K562 (cell line): ENCODE data around the gene MPC2. TPM values are rescaled to one million over a fixed set of nuclear protein-coding genes. Genes with fewer than 3 reads are reported as not detected.
A peak's percentile ranks its signal among the peaks of the same experiment; 100 is the strongest.

Source experiments
- CBFB ChIP-seq: sonication (generic); formaldehyde crosslinking; IDR thresholded peaks from 2 replicates; pipeline ENCODE4 v1.4.0; 2020; ENCODE audit warnings: mild to moderate bottlenecking, missing genetic modification reagents
- HOXB6 ChIP-seq: fragments of 250-450 bp; sonication (Bioruptor Pico); IDR thresholded peaks from 2 replicates; pipeline ENCODE4 v1.5.1; 2022; ENCODE audit warnings: mild to moderate bottlenecking, borderline replicate concordance
- KAT8 ChIP-seq: fragments of 450-650 bp; IDR thresholded peaks from 2 replicates; pipeline ENCODE4 v1.6.1; 2016; ENCODE audit warnings: low read depth, mild to moderate bottlenecking
- PHF21A ChIP-seq: fragments of 450-650 bp; IDR thresholded peaks from 2 replicates; pipeline ENCODE4 v1.6.1; 2017; ENCODE audit warnings: low read depth, borderline replicate concordance
- PYGO2 ChIP-seq: fragments of 450-650 bp; IDR thresholded peaks from 2 replicates; pipeline ENCODE4 v1.6.1; 2016; ENCODE audit warnings: mild to moderate bottlenecking, missing genetic modification characterization, moderate library complexity, missing compliant biosample characterization
- RBM22 ChIP-seq: fragments of 200-400 bp; formaldehyde crosslinking; IDR thresholded peaks from 2 replicates; pipeline ENCODE4 v1.6.1; 2018; ENCODE audit warnings: low read length, low read depth; ENCODE audit not compliant: poor library complexity, severe bottlenecking
- SFPQ ChIP-seq: fragments of 200-400 bp; formaldehyde crosslinking; IDR thresholded peaks from 2 replicates; pipeline ENCODE4 v1.6.1; 2017; ENCODE audit warnings: mild to moderate bottlenecking, low read depth, low read length, moderate library complexity
- SIN3A ChIP-seq, 2 experiments: fragments of 150-350 bp in 1 of 2; IDR thresholded peaks; 2 replicates each; pipeline ENCODE4 v1.6.1; 2011 to 2016; ENCODE audit warnings: borderline replicate concordance in 2 of 2, low read depth in 2 of 2, low read length in 2 of 2, mild to moderate bottlenecking in 2 of 2, moderate library complexity in 2 of 2; ENCODE audit not compliant: control insufficient read depth in 1 of 2
- XRCC4 ChIP-seq: IDR thresholded peaks from one replicate; pipeline ENCODE4 v1.6.1; 2011; ENCODE audit not compliant: insufficient read depth, insufficient read length; ENCODE audit errors: extremely low read depth
- ZFP91 ChIP-seq: sonication (generic); formaldehyde crosslinking; IDR thresholded peaks from 2 replicates; pipeline ENCODE4 v1.8.0; 2022; ENCODE audit warnings: mild to moderate bottlenecking, missing genetic modification reagents
- ZNF277 ChIP-seq: fragments of 250-450 bp; sonication (Bioruptor Pico); IDR thresholded peaks from 2 replicates; pipeline ENCODE4 v1.8.0; 2022; ENCODE audit warnings: inconsistent platforms, mild to moderate bottlenecking, moderate library complexity, borderline replicate concordance
- ZNF449 ChIP-seq: fragments of 250-450 bp; sonication (Bioruptor Pico); IDR thresholded peaks from 2 replicates; pipeline ENCODE4 v1.8.0; 2022; ENCODE audit warnings: moderate library complexity, mild to moderate bottlenecking, inconsistent platforms
- polyA plus RNA-seq, 8 experiments: library from polyadenylated mRNA; depleted of rRNA in 4 of 8; stranded (reverse) in 5 of 8; unstranded in 3 of 8; fragments of >200 nt; fragmentation: Nextera tagmentation in 2 of 8; fragmentation: Illumina TruSeq in 1 of 8; extraction: Ambion mirVana in 2 of 8; extraction: Trizol in 1 of 8; gene quantifications; 2 replicates each; pipeline versions ENCODE4 v1.2.1 to v1.2.3, GENCODE V29; 2011 to 2014; ENCODE audit warnings: inconsistent platforms in 1 of 8, missing spikeins in 1 of 8
- total RNA-seq, 7 experiments: library from RNA; depleted of rRNA in 6 of 7; stranded (reverse); fragments of >200 nt in 6 of 7; fragmentation: Illumina TruSeq in 2 of 7; extraction: Trizol in 2 of 7; gene quantifications; 2 replicates each; pipeline versions ENCODE4 v1.2.1 to v1.2.3, GENCODE V29; 2011 to 2021; ENCODE audit warnings: low replicate concordance in 1 of 7

Gene MPC2
- total and polyA plus RNA-seq, 9 of the 15 experiments (the other 6 are each of a cell fraction or from before 2014, with no cell fraction given), result 70.7 to 179 (median 144) TPM

GRCh38 chr1:167984886-167985489 is 48.1 kb upstream of the MPC2 start (continued):
- TF ChIP-seq SFPQ, result no peak
- peak; percentile 89 for TF ChIP-seq ZFP91 (CRISPR knock-in tag)
- TF ChIP-seq HOXB6 (CRISPR knock-in tag), result peak; percentile 38; the same call in 1 of the 2 replicates
- TF ChIP-seq CBFB (CRISPR knock-in tag), result peak; percentile 94; the same call in 1 of the 2 replicates
- no peak for TF ChIP-seq ZNF277 (CRISPR knock-in tag)
- TF ChIP-seq RBM22, result no peak
- TF ChIP-seq XRCC4, result no peak
- peak; percentile 58; the same call in 1 of the 2 replicates for TF ChIP-seq PYGO2 (tag)
- TF ChIP-seq PHF21A, result no peak
- no peak; a peak in 1 of 4 replicates for TF ChIP-seq SIN3A (IDR thresholded peaks at IDR 0.05; ENCODE audit: borderline replicate concordance in 2 of 2, control insufficient read depth in 1 of 2, low read depth in 2 of 2, low read length in 2 of 2)
- no peak for TF ChIP-seq ZNF449 (CRISPR knock-in tag)
- no peak for TF ChIP-seq KAT8
